Measurements from ENCODE around the gene KRR1. TPM values are rescaled to one million over a fixed set of nuclear protein-coding genes. Genes with fewer than 3 reads are reported as not detected.

Gene KRR1
- total and polyA plus RNA-seq, 2 of the 13 experiments (the other 11 are each of a cell fraction or from before 2014, with no cell fraction given) = 19.3 to 103 TPM

- TF ChIP-seq ZHX2 (IDR thresholded peaks at IDR 0.05; ENCODE audit: low read depth) (no peak), ZHX2 (CRISPR knock-in tag; IDR thresholded peaks at IDR 0.05; ENCODE audit: borderline replicate concordance) (no peak), ZNF274 (CRISPR knock-in tag; IDR thresholded peaks at IDR 0.05) (no peak), ZNF121 (CRISPR knock-in tag; IDR thresholded peaks at IDR 0.05) (no peak), ZNF282 (IDR thresholded peaks at IDR 0.05; ENCODE audit: partially characterized antibody) (no peak), IRF2 (CRISPR knock-in tag; IDR thresholded peaks at IDR 0.05) (0 out of 2 replicates have a peak, but pooled peaks have one; percentile 19), ZNF616 (CRISPR knock-in tag; IDR thresholded peaks at IDR 0.05; ENCODE audit: low read depth) (no peak), ZNF816 (CRISPR knock-in tag; IDR thresholded peaks at IDR 0.05; ENCODE audit: borderline replicate concordance) (no peak), ZBTB42 (CRISPR knock-in tag; IDR thresholded peaks at IDR 0.05) (no peak), ZNF317 (CRISPR knock-in tag; IDR thresholded peaks at IDR 0.05) (peak; percentile 52; the same call in 1 of the 2 replicates), ZNF589 (CRISPR knock-in tag; conservative IDR thresholded peaks at IDR 0.05) (no peak), TIGD3 (CRISPR knock-in tag; IDR thresholded peaks at IDR 0.05; ENCODE audit: borderline replicate concordance) (no peak), ZNF3 (CRISPR knock-in tag; IDR thresholded peaks at IDR 0.05) (no peak), ZNF597 (CRISPR knock-in tag; IDR thresholded peaks at IDR 0.05) (no peak), ZNF580 (CRISPR knock-in tag; IDR thresholded peaks at IDR 0.05; ENCODE audit: borderline replicate concordance, low read depth) (no peak), RXRB (CRISPR knock-in tag; IDR thresholded peaks at IDR 0.05; ENCODE audit: borderline replicate concordance) (peak; percentile 51; the same call in 1 of the 2 replicates), ZNF550 (CRISPR knock-in tag; IDR thresholded peaks at IDR 0.05; ENCODE audit: borderline replicate concordance) (no peak), MIER3 (CRISPR knock-in tag; IDR thresholded peaks at IDR 0.05; ENCODE audit: borderline replicate concordance) (0 out of 2 replicates have a peak, but pooled peaks have one; percentile 21), SOX6 (IDR thresholded peaks at IDR 0.05) (no peak), SOX6 (CRISPR knock-in tag; IDR thresholded peaks at IDR 0.05) (peak; percentile 71), MED13 (CRISPR knock-in tag; IDR thresholded peaks at IDR 0.05) (no peak), AGO2 (optimal IDR thresholded peaks at IDR 0.05; ENCODE audit: low read depth, low read length) (no peak), FOXO4 (CRISPR knock-in tag; conservative IDR thresholded peaks at IDR 0.05) (no peak)
Observed at GRCh38 chr12:75560167-75560566, 48.8 kb upstream of the KRR1 start (continued).
